HG03565 (cell line): ENCODE results near the gene ASXL2.

Experiments used
- ATAC-seq: cut with Tn5 transposase; IDR thresholded peaks from one replicate; pipeline ENCODE4 v1.9.1; 2021; ENCODE audit warnings: mild to moderate bottlenecking, moderate library complexity; ENCODE audit not compliant: unreplicated experiment

ASXL2 gene

GRCh38 chr2:25698752-25699151 is 179.5 kb downstream of the ASXL2 start:
- ATAC-seq = no peak

- no peak for ATAC-seq
Observed at GRCh38 chr2:25697559-25698341, 180.5 kb downstream of the ASXL2 start.

- ATAC-seq = no peak
Observed at GRCh38 chr2:25692737-25693445, 185.4 kb downstream of the ASXL2 start.

GRCh38 chr2:25692143-25692542 is 186.1 kb downstream of the ASXL2 start:
- no peak for ATAC-seq

- no peak for ATAC-seq
Observed at GRCh38 chr2:25690058-25690457, 188.2 kb downstream of the ASXL2 start.

GRCh38 chr2:25688236-25688635 is 190.1 kb downstream of the ASXL2 start:
- ATAC-seq = no peak

- no peak for ATAC-seq
Observed at GRCh38 chr2:25685741-25686140, 192.5 kb downstream of the ASXL2 start.

GRCh38 chr2:25684577-25685473 is 193.5 kb downstream of the ASXL2 start:
- no peak for ATAC-seq
